ENCODE results near the gene CSK.

Gene CSK

GRCh38 chr15:74829486-74829885 lies 47.6 kb downstream of the CSK start:
- no peak for TF ChIP-seq EZH2phosphoT487 (IDR thresholded peaks at IDR 0.05; ENCODE audit: low read length)
- no peak overlapping the region for H2AFZ ChIP-seq (ENCODE audit: low read length)
- no peak for DNase-seq

GRCh38 chr15:74829991-74830390 lies 48.1 kb downstream of the CSK start:
- no peaks in the 10 kb centered on the region for H3K79me2 ChIP-seq (ENCODE audit: low read length)
- H3K9ac ChIP-seq (ENCODE audit: low read length), result no peak overlapping the region
- no peaks in the 10 kb centered on the region for H3K9me2 ChIP-seq (replicated peaks; ENCODE audit: insufficient read depth, low read length)
- no peaks in the 10 kb centered on the region for H3K36me3 ChIP-seq (replicated peaks; ENCODE audit: insufficient read depth, low read length)
- peaks cover 52% of the 10 kb centered on the region for H3K27me3 ChIP-seq (replicated peaks; ENCODE audit: insufficient read depth, low read length)
- H3K4me3 ChIP-seq (ENCODE audit: low read length), result no peak overlapping the region
- TF ChIP-seq EZH2phosphoT487 (IDR thresholded peaks at IDR 0.05; ENCODE audit: low read length) (no peak), EZH2 (optimal IDR thresholded peaks at IDR 0.05; ENCODE audit: low read depth, low read length) (no peak), CTCF (IDR thresholded peaks at IDR 0.05; ENCODE audit: low read length) (no peak)
- H4K20me1 ChIP-seq (ENCODE audit: insufficient read depth, low read length), result no peaks in the 10 kb centered on the region
- H3K4me2 ChIP-seq (ENCODE audit: low read depth, low read length), result no peak overlapping the region
- H3K4me1 ChIP-seq (ENCODE audit: low read length), result no peaks in the 10 kb centered on the region
- H2AFZ ChIP-seq (ENCODE audit: low read length), result no peak overlapping the region
- H3K27ac ChIP-seq (ENCODE audit: low read length), result no peak overlapping the region
- no peaks in the 10 kb centered on the region for H3K9me3 ChIP-seq (replicated peaks; ENCODE audit: insufficient read depth, low read length)
- H3F3A ChIP-seq (ENCODE audit: insufficient read depth, low read length), result no peaks in the 10 kb centered on the region
- DNase-seq, result no peak

More at GRCh38 chr15:74829486-74829885, 47.6 kb downstream of the CSK start:
- Histone ChIP-seq H3K79me2 (ENCODE audit: low read length) (no peaks in the 10 kb centered on the region), H4K20me1 (ENCODE audit: insufficient read depth, low read length) (no peaks in the 10 kb centered on the region), H3K9ac (ENCODE audit: low read length) (no peak overlapping the region), H3K27me3 (replicated peaks; ENCODE audit: insufficient read depth, low read length) (peaks cover 57% of the 10 kb centered on the region), H3K9me3 (replicated peaks; ENCODE audit: insufficient read depth, low read length) (no peaks in the 10 kb centered on the region), H3F3A (ENCODE audit: insufficient read depth, low read length) (no peaks in the 10 kb centered on the region), H3K27ac (ENCODE audit: low read length) (no peak overlapping the region), H3K4me2 (ENCODE audit: low read depth, low read length) (no peak overlapping the region), H3K9me2 (replicated peaks; ENCODE audit: insufficient read depth, low read length) (no peaks in the 10 kb centered on the region), H3K4me1 (ENCODE audit: low read length) (no peaks in the 10 kb centered on the region), H3K4me3 (ENCODE audit: low read length) (no peak overlapping the region), H3K36me3 (replicated peaks; ENCODE audit: insufficient read depth, low read length) (no peaks in the 10 kb centered on the region)

GRCh38 chr15:74830868-74831267 lies 49.0 kb downstream of the CSK start:
- no peak overlapping the region for H3K27ac ChIP-seq (ENCODE audit: low read length)
- H3K9ac ChIP-seq (ENCODE audit: low read length), result no peak overlapping the region
- peaks cover 43% of the 10 kb centered on the region for H3K27me3 ChIP-seq (replicated peaks; ENCODE audit: insufficient read depth, low read length)
- H2AFZ ChIP-seq (ENCODE audit: low read length), result no peak overlapping the region
- H4K20me1 ChIP-seq (ENCODE audit: insufficient read depth, low read length), result no peaks in the 10 kb centered on the region
- no peaks in the 10 kb centered on the region for H3F3A ChIP-seq (ENCODE audit: insufficient read depth, low read length)
- no peak for DNase-seq
- H3K9me2 ChIP-seq (replicated peaks; ENCODE audit: insufficient read depth, low read length), result no peaks in the 10 kb centered on the region
- H3K36me3 ChIP-seq (replicated peaks; ENCODE audit: insufficient read depth, low read length), result no peaks in the 10 kb centered on the region
- no peaks in the 10 kb centered on the region for H3K79me2 ChIP-seq (ENCODE audit: low read length)
- H3K4me3 ChIP-seq (ENCODE audit: low read length), result no peak overlapping the region
- no peaks in the 10 kb centered on the region for H3K9me3 ChIP-seq (replicated peaks; ENCODE audit: insufficient read depth, low read length)
- no peak overlapping the region for H3K4me2 ChIP-seq (ENCODE audit: low read depth, low read length)
- no peaks in the 10 kb centered on the region for H3K4me1 ChIP-seq (ENCODE audit: low read length)
- TF ChIP-seq EZH2phosphoT487 (IDR thresholded peaks at IDR 0.05; ENCODE audit: low read length) (no peak), CTCF (IDR thresholded peaks at IDR 0.05; ENCODE audit: low read length) (no peak), EZH2 (optimal IDR thresholded peaks at IDR 0.05; ENCODE audit: low read depth, low read length) (no peak)

DNA sequence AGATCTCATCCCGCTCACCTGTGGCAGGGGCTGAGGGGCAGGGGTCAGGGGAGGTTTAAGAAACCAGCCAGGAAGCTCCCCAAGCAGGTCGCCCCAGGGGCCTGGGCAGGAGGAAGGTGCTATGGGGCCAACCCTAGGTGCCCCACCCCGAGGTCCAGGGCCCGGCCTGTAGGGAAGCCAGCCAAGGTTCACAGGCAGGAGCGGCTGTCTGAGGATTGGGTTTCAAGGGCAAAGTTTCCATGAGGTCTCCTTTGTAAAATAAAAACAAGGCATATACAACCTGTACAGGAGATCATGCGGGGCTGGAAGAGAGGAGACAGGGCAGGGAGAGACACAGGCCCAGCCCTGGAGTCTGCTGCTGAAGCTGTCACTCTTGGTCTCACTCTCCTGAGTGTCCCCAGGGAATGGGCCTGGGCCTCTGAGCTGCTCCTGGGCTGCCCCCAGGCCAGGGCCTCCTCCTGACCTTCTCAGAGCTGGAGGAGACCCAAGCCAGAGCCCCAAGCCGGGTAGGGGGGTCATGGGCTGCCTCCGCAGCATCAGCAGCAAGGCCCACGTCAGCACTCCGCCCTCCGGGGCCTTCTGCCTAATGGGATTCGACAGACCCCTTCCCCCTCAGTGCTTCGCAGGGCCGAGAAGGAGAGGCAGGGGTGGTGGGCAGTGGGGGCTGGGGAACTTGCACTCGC lies 50.1 kb downstream of the CSK start:
- no peaks in the 10 kb centered on the region for H3K79me2 ChIP-seq (ENCODE audit: low read length)
- no peak for TF ChIP-seq EZH2phosphoT487 (IDR thresholded peaks at IDR 0.05; ENCODE audit: low read length)
- no peak for TF ChIP-seq CTCF (IDR thresholded peaks at IDR 0.05; ENCODE audit: low read length)
- TF ChIP-seq EZH2 (optimal IDR thresholded peaks at IDR 0.05; ENCODE audit: low read depth, low read length), result no peak
- H3K9me2 ChIP-seq (replicated peaks; ENCODE audit: insufficient read depth, low read length), result no peaks in the 10 kb centered on the region
- H3K4me2 ChIP-seq (ENCODE audit: low read depth, low read length), result no peak overlapping the region
- no peak overlapping the region for H2AFZ ChIP-seq (ENCODE audit: low read length)
- no peak for DNase-seq
- no peaks in the 10 kb centered on the region for H3K4me1 ChIP-seq (ENCODE audit: low read length)
- no peaks in the 10 kb centered on the region for H3F3A ChIP-seq (ENCODE audit: insufficient read depth, low read length)
- H3K9me3 ChIP-seq (replicated peaks; ENCODE audit: insufficient read depth, low read length), result no peaks in the 10 kb centered on the region
- H3K36me3 ChIP-seq (replicated peaks; ENCODE audit: insufficient read depth, low read length), result no peaks in the 10 kb centered on the region
- no peak overlapping the region for H3K27ac ChIP-seq (ENCODE audit: low read length)
- no peak overlapping the region for H3K4me3 ChIP-seq (ENCODE audit: low read length)
- H4K20me1 ChIP-seq (ENCODE audit: insufficient read depth, low read length), result no peaks in the 10 kb centered on the region
- no peak overlapping the region for H3K9ac ChIP-seq (ENCODE audit: low read length)
- H3K27me3 ChIP-seq (replicated peaks; ENCODE audit: insufficient read depth, low read length), result peaks cover 37% of the 10 kb centered on the region
